Left lobe of liver (tissue), 2 donors: ENCODE results near the gene KLHDC4. TPM values are rescaled to one million over a fixed set of nuclear protein-coding genes. Genes with fewer than 3 reads are reported as not detected.
"Not testable (repeated sequence)": the region's sequence is repeated elsewhere in the genome, so short reads cannot be mapped to it uniquely, and the experiment has no call there.

Experiments used
- ATAC-seq: fragments of 200-7000 bp; cut with Tn5 transposase; one replicate; pipeline ENCODE4 v1.9.1; 2020; ENCODE audit warnings: mild to moderate bottlenecking, moderate library complexity
- DNase-seq: peaks from one replicate; pipeline ENCODE4 v3.0.0-alpha.2; 2020; ENCODE audit warnings: low spot score
- total RNA-seq: library from RNA; stranded (reverse); gene quantifications from one replicate; pipeline ENCODE4 v1.2.1, GENCODE V29; 2021
- donor health status: DM: no; HTN: no; CAD: no; lungs with moderate emphysema.
- donor health status: DM: no; HTN: yes; CAD: no.

The KLHDC4 gene
- total RNA-seq, 1 donor from 2014 or later = 17.2 TPM

DNA sequence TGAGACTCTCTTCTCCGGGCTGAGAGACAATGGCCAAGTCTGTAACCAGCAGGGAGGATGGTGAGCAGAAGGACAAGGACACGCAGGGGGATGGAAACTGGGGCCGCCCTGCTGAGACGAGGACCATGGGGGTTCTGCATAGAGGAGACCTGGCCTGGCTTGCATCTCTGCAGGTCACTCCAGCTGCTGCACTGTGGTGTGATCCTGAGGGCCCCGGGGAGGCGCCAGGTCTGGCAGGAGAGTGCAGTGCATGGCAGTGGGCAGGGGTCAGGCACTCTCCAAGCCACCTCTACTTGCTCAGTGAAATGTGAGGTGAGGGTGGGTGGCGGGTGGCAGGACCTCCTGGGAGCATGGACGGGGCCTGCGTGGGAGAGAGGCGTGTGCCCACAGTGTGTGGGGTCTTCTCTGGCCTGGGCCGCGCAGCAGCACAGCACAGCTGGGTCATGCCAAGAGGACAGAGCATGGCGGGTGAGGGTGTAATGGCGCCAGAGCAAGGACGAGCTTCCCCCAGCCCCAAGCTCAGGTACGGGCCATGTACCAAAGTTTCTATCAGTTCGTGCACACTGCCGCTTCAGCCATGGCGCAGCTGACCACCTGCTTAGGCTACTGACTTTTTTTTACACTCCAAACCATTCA, 43.1 kb downstream of the KLHDC4 start:
- DNase-seq (no peak), ATAC-seq (no peak)

DNA sequence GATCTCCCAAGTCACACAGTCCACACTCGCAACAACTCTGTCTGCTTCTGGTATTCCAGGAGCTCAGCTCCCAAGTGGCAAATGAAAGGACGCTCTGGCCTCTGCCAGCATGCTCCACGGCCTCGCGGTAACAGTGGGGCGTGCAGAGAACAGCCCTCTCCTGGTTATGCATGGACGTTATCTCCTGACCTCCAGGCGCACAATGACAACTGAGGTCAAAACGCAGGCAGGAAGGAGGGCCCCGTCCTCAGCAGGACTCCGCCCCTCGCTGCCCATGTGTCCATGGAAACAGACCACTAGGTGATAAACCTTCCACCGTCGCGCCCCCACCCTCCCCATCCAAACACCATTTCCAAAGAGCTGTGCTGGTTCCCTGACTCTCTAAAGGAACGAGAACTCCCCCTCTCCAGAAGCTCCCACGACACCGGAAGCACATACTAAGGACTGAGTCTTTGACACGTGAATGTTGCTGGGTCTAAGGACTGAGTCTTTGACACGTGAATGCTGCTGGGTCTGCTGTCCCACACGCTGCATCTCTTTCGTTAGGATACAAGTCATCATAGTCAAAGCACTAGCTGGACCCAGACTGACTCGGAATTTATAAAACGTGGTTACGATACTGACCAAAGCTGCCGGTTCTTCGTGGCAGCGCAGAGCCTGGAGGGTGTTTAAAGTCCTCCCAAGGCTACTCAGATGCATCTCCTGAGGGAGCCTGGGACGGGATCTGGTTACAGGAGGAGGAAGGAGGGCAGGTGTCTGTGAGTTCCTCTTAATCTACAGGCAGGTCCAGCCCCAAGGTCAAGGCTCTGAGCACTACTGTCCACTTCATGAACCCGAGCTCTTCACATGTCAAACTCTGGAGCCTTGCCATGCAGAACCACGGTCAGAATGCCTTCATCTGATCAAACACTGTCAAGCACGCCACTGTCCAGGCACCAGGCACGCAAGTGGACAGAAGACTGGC, 43.9 kb downstream of the KLHDC4 start:
- ATAC-seq (no peak), DNase-seq (no peak)

DNA sequence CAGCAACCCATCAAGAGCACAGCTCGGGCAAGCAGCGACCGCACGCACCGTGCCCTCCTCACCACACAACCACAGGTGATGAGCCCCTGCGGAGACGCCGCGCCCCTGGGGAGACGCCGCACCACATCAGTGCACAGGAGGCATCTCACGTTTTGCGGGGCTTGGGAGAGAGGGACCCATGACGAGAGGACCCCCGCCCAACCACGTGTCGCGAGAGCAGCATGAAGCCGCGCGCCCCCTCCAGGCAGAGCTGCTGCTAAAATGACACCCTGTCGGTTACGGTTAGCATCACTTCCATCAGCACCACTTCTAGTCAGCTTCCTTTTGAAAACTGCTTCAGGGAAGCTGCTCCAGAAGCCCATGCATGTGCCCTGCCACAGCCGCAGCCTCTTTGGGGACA, 45.3 kb downstream of the KLHDC4 start:
- ATAC-seq = no peak
- no peak for DNase-seq

DNA sequence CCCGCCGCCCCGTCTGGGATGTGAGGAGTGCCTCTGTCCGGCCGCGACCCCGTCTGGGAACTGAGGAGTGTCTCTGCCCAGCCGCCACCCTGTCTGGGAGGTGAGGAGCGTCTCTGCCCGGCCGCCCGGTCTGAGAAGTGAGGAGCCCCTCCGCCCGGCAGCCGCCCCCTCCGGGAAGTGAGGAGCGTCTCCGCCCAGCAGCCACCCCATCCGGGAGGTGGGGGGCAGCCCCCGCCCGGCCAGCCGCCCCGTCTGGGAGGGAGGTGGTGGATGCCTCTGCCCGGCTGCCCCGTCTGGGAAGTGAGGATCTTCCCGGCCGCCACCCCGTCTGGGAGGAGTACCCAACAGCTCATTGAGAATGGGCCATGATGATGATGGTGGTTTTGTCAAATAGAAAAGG, 47.0 kb downstream of the KLHDC4 start:
- not testable (repeated sequence) for DNase-seq, ATAC-seq

DNA sequence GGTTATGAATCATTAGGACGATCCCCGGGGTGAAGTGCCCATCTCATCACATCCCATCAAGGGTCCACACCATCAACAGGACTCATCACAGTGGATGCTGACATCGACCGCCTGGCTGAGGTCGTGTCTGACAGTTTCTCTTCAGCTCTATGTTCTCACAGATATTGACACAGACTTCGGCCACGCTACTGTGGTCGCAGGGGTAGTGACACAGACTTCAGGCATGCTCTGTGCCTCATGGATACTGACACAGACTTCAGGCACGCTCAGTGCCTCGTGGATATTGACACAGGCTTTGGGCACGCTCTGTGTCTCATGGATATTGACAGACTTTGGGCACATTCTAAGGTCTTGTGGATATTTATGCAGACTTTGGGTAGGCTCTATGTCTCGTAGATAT, 50.1 kb downstream of the KLHDC4 start:
- no peak for DNase-seq
- no peak for ATAC-seq

DNA sequence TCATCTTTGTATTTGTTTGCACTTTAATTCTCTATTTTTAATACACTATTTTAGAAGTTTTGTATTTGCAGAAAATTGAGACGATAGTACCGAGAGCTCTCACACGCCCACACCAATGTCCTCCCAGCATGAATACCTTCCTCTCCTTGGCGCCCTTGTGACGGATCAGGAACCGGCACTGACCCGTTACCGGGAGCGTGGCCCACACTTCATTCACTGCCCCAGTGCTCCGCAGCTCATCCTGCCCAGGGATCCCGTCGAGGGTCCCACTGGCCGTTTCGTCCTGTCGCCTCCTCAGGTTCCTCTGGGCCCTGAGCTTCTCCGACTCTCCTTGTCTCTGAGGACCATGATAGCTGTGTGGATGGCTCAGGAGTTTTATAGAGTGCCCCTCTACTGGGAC, 50.6 kb downstream of the KLHDC4 start:
- ATAC-seq (no peak), DNase-seq (no peak)

DNA sequence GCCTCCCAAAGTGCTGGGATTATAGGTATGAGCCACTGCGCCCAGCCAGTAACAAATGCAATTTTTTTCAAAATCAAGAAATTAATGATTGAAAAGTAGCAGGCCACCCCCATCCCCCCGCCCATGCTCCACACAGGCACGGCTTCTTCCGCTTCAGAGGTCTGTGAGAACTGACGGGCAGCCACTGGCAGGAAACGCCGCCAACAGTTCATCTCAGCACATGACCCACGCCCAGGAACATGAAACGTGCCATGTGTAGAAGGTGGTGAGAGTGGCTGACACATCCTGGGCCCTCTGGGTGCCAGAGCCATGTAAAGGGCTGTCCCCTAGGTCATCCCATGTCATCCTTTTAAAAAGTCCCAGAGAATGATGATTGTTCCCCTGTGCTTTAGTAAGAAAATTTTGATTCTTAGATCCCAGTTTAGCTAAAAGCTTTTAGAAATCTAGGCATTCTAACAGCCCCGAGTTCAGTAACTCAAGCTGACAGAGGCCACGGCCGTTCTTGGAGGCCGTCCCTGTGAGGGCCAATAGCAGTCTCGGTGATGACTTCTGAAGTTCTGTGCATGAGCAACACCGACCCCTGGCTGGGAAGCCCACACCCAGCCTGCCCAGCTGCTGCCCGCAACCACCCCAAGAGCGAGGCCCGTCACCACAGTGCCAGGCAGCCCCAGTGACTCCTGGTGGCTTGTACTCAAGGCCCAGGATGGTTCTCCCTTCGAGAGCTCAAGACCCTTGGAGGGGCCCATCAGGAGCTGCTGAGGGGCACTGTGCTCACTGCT, 52.1 kb downstream of the KLHDC4 start:
- ATAC-seq (no peak), DNase-seq (no peak)

DNA sequence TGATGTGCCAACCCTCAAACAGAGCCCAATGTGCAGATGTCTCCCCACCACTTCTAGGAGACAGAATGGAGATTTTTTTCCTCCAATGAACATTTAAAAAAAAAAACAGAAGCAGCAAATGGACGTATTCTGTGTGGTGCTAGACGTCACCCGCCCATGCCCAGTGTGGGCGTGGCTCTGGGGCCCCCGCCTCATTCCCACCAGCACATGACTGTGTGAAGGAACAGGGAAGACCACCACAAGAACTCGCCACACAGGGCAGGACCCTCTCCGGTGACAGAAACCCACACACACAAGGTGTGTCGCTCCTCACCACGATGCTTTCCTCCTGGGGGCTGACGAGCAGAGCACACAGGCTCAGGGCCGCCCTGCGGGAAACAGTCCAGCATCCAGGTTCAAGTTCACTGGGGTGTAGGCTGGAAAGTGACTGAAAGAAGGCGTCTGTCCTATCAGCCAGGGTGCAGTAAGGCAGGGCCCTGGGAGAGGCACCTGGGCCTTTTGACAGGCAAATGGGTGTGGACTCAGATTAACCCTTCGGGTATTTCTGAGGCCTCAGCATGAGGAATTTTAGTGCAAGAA, 53.5 kb downstream of the KLHDC4 start:
- ATAC-seq (no peak), DNase-seq (no peak)

DNA sequence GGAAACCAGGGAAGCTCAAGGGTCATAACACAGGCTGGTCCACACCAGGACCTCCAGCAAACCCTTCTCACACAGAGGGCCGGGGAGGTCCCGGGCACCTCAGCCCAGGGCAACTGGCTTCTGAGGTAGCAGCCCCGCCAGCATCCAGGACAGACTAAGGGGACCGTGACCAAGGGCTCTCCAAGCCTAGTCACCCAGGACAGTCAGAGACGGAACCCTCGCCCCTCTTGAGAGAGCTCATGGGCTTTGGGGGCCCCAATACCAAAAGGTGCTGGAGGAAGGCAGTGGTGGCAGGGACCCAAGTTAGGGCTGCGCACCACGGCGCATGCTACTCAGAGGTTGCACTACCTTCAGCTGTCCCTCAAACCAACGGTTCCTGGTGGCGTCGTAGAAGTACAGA, 54.9 kb downstream of the KLHDC4 start:
- no peak for DNase-seq
- ATAC-seq = no peak

DNA sequence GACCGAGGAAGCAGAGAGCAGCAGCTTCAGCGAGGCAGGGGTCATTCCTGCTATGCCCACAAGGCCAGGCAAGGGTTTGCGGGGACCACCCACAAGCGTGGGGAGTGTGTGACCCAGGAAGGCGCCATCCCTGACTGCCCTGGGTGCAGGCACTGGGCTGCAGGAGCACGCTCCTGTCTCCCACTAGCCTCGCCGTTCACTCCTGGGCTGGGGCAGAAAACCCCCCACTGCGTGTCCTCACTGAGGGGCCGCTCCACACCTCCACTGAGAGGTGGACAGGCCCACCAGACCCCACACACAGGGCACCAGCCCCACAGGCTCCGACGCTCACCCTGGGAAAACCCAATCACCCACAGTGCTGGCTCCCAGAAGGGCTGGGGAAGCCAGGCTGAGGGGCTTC, 56.1 kb downstream of the KLHDC4 start:
- DNase-seq = no peak

DNA sequence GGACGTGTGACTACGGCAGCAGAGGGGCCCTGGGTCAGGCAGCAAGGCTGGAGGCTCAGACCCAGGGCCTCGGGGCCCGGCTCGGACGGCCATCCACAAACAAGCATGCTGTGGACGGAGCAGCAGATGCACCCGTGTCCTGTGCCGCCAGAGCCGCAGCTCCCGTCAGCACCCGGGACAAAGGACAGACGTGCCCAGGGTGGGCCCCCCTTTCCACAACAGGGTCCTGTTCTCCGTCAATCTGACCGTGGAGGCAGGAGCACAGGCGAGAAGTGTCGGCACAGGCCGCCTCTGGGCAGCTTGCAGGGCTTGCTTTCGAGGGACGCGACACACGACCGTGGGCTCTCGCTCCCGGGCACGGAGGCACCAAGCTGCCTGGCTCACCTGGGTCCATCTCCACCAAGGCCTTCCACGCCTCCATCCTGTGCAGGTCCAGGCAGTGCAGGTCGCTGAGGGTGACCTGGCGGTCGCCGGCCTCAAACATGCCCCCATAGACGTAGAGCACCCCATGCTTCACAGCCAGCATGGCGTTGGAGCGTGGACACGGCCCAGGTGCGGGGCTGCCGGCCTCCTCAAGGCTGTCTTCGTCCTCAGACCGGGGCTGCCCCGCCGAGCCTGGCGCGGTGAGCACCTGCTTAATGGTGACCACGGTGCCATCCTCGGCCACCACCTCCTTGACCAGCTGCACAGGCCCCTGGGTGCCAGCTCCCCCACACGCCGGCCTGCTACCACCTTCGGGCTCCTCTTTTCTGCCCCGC, 56.7 kb downstream of the KLHDC4 start:
- DNase-seq = no peak
- ATAC-seq = no peak

More for the DNA sequence above, 56.1 kb downstream of the KLHDC4 start:
- no peak for ATAC-seq

DNA sequence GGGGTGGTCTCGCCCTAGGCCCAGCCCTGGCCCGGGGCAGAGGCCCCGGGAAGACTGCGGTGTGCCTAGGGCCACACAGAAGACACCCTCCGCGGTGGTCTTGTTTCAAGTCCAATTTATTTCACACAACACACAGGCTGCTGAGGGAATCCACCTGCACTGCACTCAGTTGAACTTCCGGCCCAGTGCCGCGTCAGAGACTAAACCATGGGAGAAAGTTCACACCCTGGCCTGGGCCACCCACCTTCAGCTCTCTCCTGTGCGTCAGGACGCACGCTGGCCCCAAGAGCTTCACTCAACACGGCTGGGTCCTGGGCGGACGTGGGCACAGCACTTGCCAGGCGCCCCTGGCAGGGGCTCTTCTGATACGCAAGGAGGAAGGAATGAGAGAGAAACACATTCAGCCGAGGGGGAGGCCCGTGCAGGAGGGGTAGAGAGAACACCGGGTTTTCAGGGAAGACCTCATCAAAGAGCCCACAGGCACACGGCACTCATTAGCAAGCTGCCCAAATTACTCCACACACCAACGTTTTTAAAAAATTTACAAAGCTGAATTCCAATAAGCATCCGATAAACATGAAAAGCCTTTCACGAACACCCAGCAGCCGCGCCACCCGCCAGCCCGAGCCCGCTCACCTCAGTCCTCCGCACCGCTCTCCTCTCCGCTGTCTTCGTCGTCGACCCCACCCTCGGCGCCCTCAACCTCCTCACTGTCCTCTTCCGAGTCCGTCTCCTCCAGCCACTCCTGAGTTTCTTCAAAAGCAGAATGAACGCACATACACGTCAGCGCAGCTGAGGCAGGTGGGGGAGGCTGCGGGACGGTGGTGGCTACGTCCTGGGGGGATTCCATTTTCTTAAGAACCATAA, 57.8 kb downstream of the KLHDC4 start:
- no peak for DNase-seq
- no peak for ATAC-seq

DNA sequence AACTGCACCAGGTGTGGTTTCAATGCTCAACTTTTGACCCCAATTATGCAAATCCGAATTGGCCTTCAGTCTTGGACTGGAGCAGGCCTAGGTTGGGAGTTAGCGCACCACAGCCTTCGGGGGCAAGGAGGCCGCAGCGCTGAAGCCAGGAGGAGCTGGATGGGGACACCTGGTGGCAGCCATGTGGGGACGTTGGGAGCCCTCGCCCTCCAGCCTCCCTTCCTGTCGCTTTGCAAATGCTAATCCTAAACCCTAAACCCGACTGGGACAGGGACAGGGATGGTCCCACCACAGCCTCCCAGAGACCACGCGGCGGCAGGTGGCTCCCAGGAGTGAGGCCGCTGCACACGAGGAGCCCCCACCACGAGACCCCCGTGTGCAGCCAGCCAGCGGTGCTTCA, 58.7 kb downstream of the KLHDC4 start:
- no peak for ATAC-seq
- DNase-seq = no peak

DNA sequence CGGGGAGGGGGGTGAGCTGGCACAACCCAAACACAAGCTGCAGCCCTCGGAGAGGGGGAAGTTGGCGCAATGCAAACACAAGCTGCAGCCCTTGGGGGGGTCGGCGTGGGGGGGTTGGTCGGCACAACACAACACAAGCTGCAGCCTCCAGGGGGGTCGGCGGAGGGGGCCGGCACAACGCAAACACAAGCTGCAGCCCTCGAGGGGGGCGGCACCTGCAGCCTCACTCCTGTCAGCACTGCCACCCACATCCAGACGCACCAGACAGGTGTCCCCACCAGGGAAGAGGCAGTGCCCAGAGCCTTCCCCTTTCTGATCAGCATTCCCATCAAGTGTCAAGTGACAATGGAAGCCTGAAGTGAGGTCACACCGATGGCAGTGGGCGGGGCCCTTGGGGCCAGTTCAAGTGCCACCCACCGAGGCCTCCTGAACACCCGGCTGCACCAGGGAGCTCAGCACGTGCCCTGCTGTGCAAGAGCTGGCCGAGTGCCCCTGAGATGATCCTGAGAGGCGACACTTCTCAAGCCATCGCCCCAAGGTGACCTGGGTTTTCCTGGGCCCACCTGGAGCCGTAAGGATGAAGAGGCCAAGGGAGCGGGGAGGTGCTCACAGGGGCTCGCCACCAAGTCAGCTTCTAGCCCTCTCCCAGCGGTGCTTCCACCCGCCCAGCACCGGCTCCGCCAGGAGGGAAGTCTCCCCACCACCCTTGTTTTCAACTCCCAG, 59.3 kb downstream of the KLHDC4 start:
- ATAC-seq (no peak), DNase-seq (no peak)

DNA sequence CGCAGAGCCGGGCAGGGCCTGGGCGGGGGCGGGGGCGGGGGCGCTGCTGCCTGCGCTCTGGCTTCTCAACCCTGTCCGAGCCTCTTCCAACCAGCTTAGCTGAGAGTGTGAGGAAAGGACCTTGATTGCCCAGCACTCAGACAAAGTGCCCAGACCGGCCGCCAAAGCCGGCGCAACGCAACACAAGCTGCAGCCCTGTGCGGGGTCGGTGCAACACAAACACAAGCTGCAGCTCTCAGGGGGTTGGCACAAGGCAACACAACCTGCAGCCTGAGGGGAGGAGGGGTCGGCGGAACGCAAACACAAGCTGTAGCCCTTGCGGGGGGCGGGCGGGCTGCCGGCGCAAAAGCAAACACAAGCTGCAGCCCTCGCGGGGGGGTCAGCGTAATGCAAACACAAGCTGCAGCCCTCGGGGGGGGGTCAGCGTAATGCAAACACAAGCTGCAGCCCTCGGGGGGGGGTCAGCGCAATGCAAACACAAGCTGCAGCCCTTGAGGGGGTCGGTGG, 60.0 kb downstream of the KLHDC4 start:
- ATAC-seq (no peak), DNase-seq (no peak)

DNA sequence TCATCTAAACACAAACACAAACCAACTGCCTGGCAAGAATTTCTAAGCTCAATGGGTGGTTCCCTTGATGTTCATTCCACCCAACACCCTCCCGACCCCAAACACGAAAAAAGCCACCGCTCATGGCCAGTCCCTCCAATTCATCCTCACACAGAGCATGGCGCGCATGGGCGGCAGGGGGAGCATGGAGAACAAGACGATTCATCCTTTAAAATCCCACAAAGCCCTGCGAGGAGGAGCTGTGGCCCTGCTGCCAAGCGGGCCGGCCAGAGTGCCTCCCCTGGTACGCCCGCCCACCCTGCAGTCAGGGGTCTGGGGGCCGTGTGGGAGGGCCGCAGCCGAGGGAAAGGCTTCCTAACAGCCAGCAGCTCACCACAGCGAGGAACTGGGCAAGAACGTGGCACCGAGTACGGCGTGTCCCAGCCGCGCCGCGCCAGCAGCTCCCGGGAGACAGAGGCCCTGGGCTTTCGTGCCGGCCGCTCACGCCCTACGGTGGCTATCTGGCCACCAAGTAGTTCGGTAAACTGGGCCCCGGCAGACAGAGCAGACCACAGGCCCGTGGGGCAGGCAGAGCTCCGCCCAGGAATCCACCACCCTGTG, 60.9 kb downstream of the KLHDC4 start:
- no peak for ATAC-seq
- no peak for DNase-seq

DNA sequence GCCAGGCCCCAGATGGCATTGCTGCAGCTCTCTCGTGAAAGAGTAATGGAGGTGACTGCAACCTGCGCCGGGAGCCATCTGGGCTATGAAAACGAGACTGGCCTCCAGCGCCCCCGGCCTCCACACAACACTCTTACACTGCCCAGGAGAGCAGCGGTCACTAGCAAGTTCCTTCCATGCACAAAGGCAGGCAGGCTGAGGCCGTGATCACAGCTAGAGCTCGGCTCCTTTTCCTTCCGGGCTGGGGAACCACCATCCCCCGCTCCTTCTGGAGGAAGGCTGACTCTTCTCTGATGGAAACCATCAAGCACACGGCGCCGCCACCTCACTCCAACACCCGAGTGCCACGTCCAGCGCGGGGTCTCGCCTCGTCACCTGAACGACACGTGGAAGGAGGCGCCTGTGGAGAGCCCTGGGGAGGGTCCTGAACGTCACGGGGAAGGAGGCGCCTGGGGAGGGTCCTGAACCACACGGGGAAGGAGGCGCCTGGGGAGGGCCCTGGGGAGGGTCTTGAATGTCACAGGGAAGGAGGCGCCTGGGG, 61.9 kb downstream of the KLHDC4 start:
- ATAC-seq (no peak), DNase-seq (no peak)

DNA sequence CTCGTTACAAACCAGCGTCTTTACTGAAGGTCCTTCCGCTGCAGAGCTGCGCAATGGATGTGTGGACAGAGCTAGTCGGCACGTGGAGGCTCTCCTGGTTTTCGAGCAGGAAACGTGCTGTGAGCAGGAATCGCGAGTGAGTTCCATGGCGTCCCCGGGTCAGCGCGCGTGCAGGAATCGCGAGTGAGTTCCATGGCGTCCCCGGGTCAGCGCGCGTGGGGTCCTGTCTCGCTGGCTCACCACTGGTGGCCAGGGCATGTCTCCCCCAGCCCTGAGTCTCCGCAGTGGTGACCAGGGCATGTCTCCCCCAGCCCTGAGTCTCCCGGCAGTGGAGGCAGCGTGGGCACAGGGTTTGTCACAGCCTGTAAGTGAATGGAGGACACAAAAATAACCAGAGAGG, 62.7 kb downstream of the KLHDC4 start:
- ATAC-seq = no peak

More for the DNA sequence above, 62.7 kb downstream of the KLHDC4 start:
- no peak for DNase-seq
